CD14-positive monocyte (primary cell): ENCODE results near the gene RAB17. TPM values are rescaled to one million over a fixed set of nuclear protein-coding genes. Genes with fewer than 3 reads are reported as not detected.

ENCODE experiments used
- DNase-seq, 3 donors: peaks; one replicate each; pipeline ENCODE4 v3.0.0-alpha.2; 2011 to 2022
- H2AFZ ChIP-seq: 2 replicates; pipeline ENCODE4 v1.6.0; 2012; ENCODE audit warnings: mild to moderate bottlenecking, low read depth, low read length, inconsistent platforms; ENCODE audit not compliant: insufficient read depth, poor library complexity, severe bottlenecking
- H3K27ac ChIP-seq, 2 donors: 1 replicate in 1 of 2; 2 replicates in 1 of 2; pipeline ENCODE4 v1.5.1; 2012 to 2013; ENCODE audit warnings: low read length in 2 of 2, control low read depth in 1 of 2, inconsistent platforms in 1 of 2, low read depth in 1 of 2, mild to moderate bottlenecking in 1 of 2
- H3K27me3 ChIP-seq, 2 donors: one replicate each; pipeline versions ENCODE4 v1.6.0 to v1.6.1; 2011 to 2013; ENCODE audit warnings: low read length in 2 of 2; ENCODE audit not compliant: control insufficient read depth in 2 of 2, insufficient read depth in 2 of 2
- H3K36me3 ChIP-seq, 2 donors: replicated peaks in 1 of 2; 1 replicate in 1 of 2; 2 replicates in 1 of 2; pipeline versions ENCODE4 v1.5.1 to v1.6.1; 2012 to 2013; ENCODE audit warnings: low read length in 2 of 2, control low read depth in 1 of 2, inconsistent platforms in 1 of 2, mild to moderate bottlenecking in 1 of 2; ENCODE audit not compliant: insufficient read depth in 2 of 2, control insufficient read depth in 1 of 2
- H3K4me1 ChIP-seq, 2 donors: 1 replicate in 1 of 2; 2 replicates in 1 of 2; pipeline versions ENCODE4 v1.5.1 to v1.6.1; 2012 to 2013; ENCODE audit warnings: low read length in 2 of 2, control low read depth in 1 of 2, inconsistent platforms in 1 of 2, mild to moderate bottlenecking in 1 of 2, moderate library complexity in 1 of 2; ENCODE audit not compliant: insufficient read depth in 2 of 2, control insufficient read depth in 1 of 2
- H3K4me2 ChIP-seq: replicated peaks from 2 replicates; pipeline ENCODE3; 2012; ENCODE audit warnings: low read length, moderate library complexity, mild to moderate bottlenecking; ENCODE audit not compliant: poor library complexity, severe bottlenecking; ENCODE audit errors: extremely low read depth
- H3K4me3 ChIP-seq, 3 experiments: fragments of 200-600 bp in 1 of 3; sonication (generic) in 1 of 3; replicated peaks in 1 of 3; 1 replicate in 2 of 3; 2 replicates in 1 of 3; pipeline ENCODE4 v1.5.1; 2011 to 2013; ENCODE audit warnings: low read length in 3 of 3, mild to moderate bottlenecking in 3 of 3, control low read depth in 2 of 3, low read depth in 2 of 3, inconsistent platforms in 1 of 3, moderate library complexity in 1 of 3
- H3K79me2 ChIP-seq: 2 replicates; pipeline ENCODE4 v1.6.0; 2012; ENCODE audit warnings: mild to moderate bottlenecking, control low read depth, inconsistent platforms, low read length, moderate library complexity; ENCODE audit not compliant: insufficient read depth
- H3K9ac ChIP-seq: 2 replicates; pipeline ENCODE4 v1.6.0; 2017; ENCODE audit warnings: low read length, mild to moderate bottlenecking; ENCODE audit not compliant: insufficient read depth, poor library complexity, severe bottlenecking
- H3K9me3 ChIP-seq, 2 donors: replicated peaks in 1 of 2; 1 replicate in 1 of 2; 2 replicates in 1 of 2; pipeline versions ENCODE4 v1.5.1 to v1.6.1; 2012 to 2013; ENCODE audit warnings: low read length in 2 of 2, control low read depth in 1 of 2; ENCODE audit not compliant: control insufficient read depth in 1 of 2, insufficient read depth in 1 of 2
- H4K20me1 ChIP-seq: 2 replicates; pipeline ENCODE4 v1.6.0; 2012; ENCODE audit warnings: mild to moderate bottlenecking, low read length, control low read depth, moderate library complexity; ENCODE audit not compliant: insufficient read depth
- H3K27ac Mint-ChIP-seq, 7 donors: one replicate each; pipeline ENCODE4 v1.8.0; 2020; ENCODE audit warnings: mild to moderate bottlenecking in 7 of 7, mixed read lengths in 7 of 7, moderate library complexity in 6 of 7, inconsistent platforms in 2 of 7
- H3K27me3 Mint-ChIP-seq, 3 donors: one replicate each; pipeline ENCODE4 v1.8.0; 2021 to 2022; ENCODE audit warnings: low read depth in 3 of 3, mild to moderate bottlenecking in 3 of 3, mixed read lengths in 3 of 3, moderate library complexity in 3 of 3, inconsistent platforms in 1 of 3
- H3K36me3 Mint-ChIP-seq, 2 donors: one replicate each; pipeline ENCODE4 v1.8.0; 2020; ENCODE audit warnings: mixed read lengths in 2 of 2, inconsistent platforms in 1 of 2, mild to moderate bottlenecking in 1 of 2
- H3K4me1 Mint-ChIP-seq: one replicate; pipeline ENCODE4 v1.8.0; 2020; ENCODE audit warnings: mild to moderate bottlenecking, mixed read lengths
- H3K4me3 Mint-ChIP-seq, 2 donors: one replicate each; pipeline ENCODE4 v1.8.0; 2020; ENCODE audit warnings: mild to moderate bottlenecking in 2 of 2, mixed read lengths in 2 of 2, moderate library complexity in 1 of 2
- H3K9me3 Mint-ChIP-seq, 7 donors: one replicate each; pipeline ENCODE4 v1.8.0; 2020 to 2022; ENCODE audit warnings: mixed read lengths in 7 of 7, mild to moderate bottlenecking in 6 of 7, moderate library complexity in 6 of 7, inconsistent platforms in 2 of 7
- CTCF ChIP-seq: fragments of 200-600 bp; IDR thresholded peaks from one replicate; pipeline ENCODE4 v1.8.0; 2022; ENCODE audit warnings: antibody characterized with exemption, mild to moderate bottlenecking
- WGBS: methylation state at CpG from one replicate; pipeline ENCODE4 v1.1.5; 2013; ENCODE audit warnings: missing lambda C conversion rate; ENCODE audit not compliant: insufficient coverage; 5-methylcytosine and 5-hydroxymethylcytosine counted together
- intact Hi-C, 2 donors: fragments of 100-400 bp; cut with micrococcal nuclease; formaldehyde crosslinking; loops; one replicate each; pipeline versions ENCODE4 v1.15.0 to v1.15.1; 2023
- polyA plus RNA-seq, 3 donors: library from polyadenylated mRNA; depleted of rRNA in 1 of 3; unstranded in 2 of 3; stranded (reverse) in 1 of 3; fragments of 300-500 nt in 2 of 3; fragments of >200 nt in 1 of 3; fragmentation: Illumina TruSeq in 2 of 3; gene quantifications; 1 replicate in 2 of 3; 2 replicates in 1 of 3; pipeline ENCODE4 v1.2.3, GENCODE V29; 2012 to 2021

The RAB17 gene
- polyA plus RNA-seq, 3 donors: 0.13 to 0.35 TPM; not detected in 1

DNA sequence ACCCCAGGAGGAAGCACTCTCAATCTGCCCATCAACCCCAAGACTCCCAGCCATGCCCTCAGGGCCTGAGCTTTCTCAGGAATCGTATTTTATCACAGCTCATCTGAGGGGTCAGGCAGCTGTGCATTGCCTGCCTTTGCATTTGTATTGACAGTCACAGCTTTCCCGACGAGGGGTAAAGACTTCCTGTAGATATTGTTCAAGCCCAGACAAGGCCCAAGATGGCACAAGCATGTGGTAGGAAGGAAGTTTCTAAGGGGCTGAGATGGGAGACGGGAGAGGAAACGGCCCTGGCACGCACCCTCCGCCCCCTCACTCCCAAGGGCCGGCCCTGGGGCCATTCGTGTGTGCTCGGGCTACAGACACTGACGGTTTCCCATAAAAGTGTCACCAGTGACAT is 58.4 kb downstream of the RAB17 start:
- no peak for TF ChIP-seq CTCF
- H3K79me2 ChIP-seq: no peaks in the 10 kb centered on the region
- Mint-ChIP-seq H3K9me3 (no peaks in the 10 kb centered on the region), H3K27me3 (peaks cover 2 to 3% (median 2%) of the 10 kb centered on the region in 3 donors), H3K4me3 (no peak overlapping the region), H3K27ac (no peak overlapping the region), H3K4me1 (peaks cover 22% of the 10 kb centered on the region), H3K36me3 (no peaks in the 10 kb centered on the region)
- 70% methylated on average over 4 of the region's 11 CpGs for WGBS
- no peak overlapping the region for H3K4me3 ChIP-seq
- H2AFZ ChIP-seq: no peak overlapping the region
- H3K27ac ChIP-seq: no peak overlapping the region
- H3K27me3 ChIP-seq: no peaks in the 10 kb centered on the region
- peaks cover 9 to 12% of the 10 kb centered on the region in 2 donors for H3K4me1 ChIP-seq
- H3K36me3 ChIP-seq: no peaks in the 10 kb centered on the region
- no peak overlapping the region for H3K4me2 ChIP-seq
- H4K20me1 ChIP-seq: no peaks in the 10 kb centered on the region
- H3K9ac ChIP-seq: no peak overlapping the region
- H3K9me3 ChIP-seq: no peaks in the 10 kb centered on the region
- intact Hi-C loops: no loop called here
- no peak for DNase-seq

- Histone ChIP-seq H4K20me1 (no peaks in the 10 kb centered on the region), H3K27me3 (no peaks in the 10 kb centered on the region), H3K9ac (no peak overlapping the region), H2AFZ (no peak overlapping the region), H3K9me3 (no peaks in the 10 kb centered on the region), H3K4me1 (peaks cover 9 to 12% of the 10 kb centered on the region in 2 donors), H3K79me2 (no peaks in the 10 kb centered on the region), H3K27ac (no peak overlapping the region), H3K4me2 (no peak overlapping the region), H3K36me3 (no peaks in the 10 kb centered on the region), H3K4me3 (no peak overlapping the region)
- peaks cover 22% of the 10 kb centered on the region for H3K4me1 Mint-ChIP-seq
- no peaks in the 10 kb centered on the region for H3K36me3 Mint-ChIP-seq
- no peak overlapping the region for H3K4me3 Mint-ChIP-seq
- WGBS: 92% methylated on average over 12 of the region's 12 CpGs
- no peaks in the 10 kb centered on the region for H3K9me3 Mint-ChIP-seq
- peaks cover 0 to 2% (median 0%) of the 10 kb centered on the region in 3 donors for H3K27me3 Mint-ChIP-seq
- intact Hi-C loops: no loop called here
- peak overlapping the region in 1 of 7 donors; percentile 49 for H3K27ac Mint-ChIP-seq
- no peak for TF ChIP-seq CTCF
- peak in 1 of 3 donors; percentile 5 for DNase-seq
Observed at GRCh38 chr2:237530472-237531433, 59.8 kb downstream of the RAB17 start.
